A204.1 (cell line): Measurements from ENCODE around the gene TAS1R2.
"Not testable (repeated sequence)": the region's sequence is repeated elsewhere in the genome, so short reads cannot be mapped to it uniquely, and the experiment has no call there.

Source experiments
- FAIRE-seq: peaks from 2 replicates; lab custom pipeline; 2012; peaks lifted over from hg19 to GRCh38; lab: Jason Lieb, UNC

Gene TAS1R2

DNA sequence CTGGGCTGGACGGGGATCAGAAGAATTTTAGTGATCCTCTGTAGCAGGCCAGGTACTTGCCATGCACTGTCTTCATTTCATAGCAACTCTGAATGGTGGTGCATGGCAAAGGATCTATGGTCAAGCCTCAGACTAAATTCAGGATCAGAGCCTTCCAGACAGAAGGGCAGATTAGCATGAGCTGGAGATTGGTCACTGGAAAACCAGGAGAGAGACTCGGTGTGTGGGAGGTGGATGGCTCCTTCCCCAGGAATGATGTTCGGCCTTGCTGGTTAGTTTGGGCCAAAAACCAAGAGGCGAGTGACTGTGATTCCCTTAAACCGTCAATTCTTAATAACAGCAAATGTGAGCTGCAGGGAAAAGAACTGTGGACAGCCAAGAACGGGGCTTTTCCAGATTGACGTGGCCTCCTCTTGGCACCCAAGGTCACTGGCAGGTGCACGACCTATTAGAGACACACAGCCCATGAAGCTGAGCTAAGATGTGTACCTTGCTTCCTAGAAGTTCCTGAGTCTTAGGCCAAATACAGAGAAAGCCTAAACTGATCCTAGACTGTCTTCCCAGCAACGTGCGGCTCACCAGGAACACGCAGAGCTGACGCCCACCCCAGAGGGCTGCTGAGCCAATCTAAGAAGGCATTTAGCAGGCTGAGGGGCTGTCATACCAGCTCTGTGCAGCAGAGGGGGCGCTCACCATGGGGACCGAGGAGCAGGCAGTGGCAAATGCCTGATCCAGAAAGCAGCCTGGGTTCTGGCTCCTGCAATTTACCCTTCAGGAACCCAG lies 24.4 kb upstream of the TAS1R2 start:
- no peak for FAIRE-seq

DNA sequence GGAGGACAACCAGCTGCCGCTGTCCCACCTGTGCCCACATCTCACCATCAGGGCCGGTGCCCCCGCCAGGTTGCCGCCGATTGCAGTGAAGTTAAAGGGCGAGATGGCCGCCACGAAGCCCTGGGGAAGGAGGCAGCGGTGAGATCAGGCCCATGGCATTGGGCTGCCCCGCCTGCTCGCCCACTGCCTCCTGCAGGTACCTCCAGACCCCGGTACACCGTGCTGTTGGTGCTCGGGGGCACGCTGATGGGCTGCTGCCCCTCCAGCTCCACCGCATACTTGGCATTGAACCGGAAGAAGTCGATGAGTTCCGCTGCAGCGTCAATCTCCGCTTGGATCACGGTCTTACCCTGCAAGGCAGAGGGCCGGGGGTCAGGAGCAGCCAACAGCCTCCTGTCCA lies 23.6 kb upstream of the TAS1R2 start:
- FAIRE-seq = no peak

- FAIRE-seq = no peak
These were observed 23.0 kb upstream of the TAS1R2 start for GRCh38 chr1:18882486-18882885.

GRCh38 chr1:18881642-18882431 lies 22.4 kb upstream of the TAS1R2 start:
- no peak for FAIRE-seq

- no peak for FAIRE-seq
These were observed 21.7 kb upstream of the TAS1R2 start for GRCh38 chr1:18881164-18881563.

DNA sequence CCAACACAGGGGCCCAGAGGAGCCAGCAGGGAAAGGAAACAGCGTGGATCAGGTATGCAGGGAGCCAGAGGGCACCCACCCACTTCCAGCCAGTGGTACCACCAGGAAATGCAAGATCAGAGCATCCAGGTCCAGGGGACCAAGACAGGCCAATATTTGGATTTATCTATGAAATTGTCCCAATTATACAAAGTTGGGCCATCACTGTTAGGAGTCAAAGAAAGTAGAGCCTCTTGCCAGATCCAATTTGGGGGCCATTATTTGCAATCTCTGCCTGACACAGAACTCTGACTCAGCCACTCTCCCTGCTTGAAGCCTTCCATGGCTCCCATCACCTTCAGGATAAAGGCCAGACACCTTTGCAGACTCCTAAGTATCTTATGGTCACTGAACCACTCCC lies 21.1 kb upstream of the TAS1R2 start:
- FAIRE-seq = no peak

DNA sequence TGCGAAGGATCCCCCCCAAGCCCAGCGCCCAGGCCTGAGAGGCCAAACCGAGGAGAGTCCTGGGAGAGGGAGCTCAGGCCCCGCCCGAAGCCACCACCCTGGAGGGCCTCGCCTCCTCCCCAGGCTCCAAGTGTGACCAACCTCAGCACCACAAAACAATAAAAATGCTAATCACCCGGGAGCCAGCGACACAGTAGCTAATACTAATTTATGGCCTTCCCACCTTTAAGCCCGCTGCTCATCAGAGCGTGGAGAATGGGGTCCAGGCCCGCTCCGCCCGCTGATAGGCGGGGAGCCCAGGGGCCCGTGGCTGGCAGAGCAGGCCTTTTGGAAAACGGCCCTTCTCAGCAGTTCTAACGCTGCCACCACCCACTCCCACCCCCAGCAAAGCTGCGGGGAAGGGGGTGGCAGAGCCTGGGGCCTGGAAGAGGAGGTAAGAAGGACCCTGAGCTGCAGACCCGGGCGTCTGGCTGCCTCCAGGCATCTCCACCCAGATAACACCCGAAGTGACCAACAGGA lies 20.4 kb upstream of the TAS1R2 start:
- no peak for FAIRE-seq

DNA sequence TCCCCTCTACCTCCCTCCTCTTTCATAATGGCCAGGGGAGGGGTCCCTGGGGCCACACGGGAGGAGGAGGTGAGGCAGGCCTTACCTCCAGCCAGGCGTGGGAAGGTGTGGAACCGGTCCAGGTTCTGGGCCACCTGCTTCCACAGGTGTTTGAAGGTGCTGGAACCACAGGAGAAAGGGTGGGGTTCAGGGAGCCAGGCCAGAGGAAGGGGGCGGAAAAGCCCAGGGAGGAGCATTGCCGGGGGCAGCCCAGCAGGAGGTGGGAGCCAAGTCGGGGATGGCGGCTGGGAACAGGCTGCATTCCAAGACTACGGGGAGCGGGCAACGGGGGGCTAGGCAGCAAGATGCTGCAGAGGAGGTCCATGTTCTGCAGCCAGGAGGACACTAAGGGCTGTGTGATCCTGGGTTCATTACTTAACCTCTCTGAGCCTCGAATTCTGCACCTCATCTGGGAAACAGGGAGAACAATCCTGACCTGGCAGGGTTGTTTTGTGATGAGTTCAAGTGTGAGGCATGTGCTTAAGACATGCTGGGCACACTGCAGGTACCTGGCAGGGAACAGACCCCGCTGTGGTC lies 19.8 kb upstream of the TAS1R2 start:
- FAIRE-seq = no peak

DNA sequence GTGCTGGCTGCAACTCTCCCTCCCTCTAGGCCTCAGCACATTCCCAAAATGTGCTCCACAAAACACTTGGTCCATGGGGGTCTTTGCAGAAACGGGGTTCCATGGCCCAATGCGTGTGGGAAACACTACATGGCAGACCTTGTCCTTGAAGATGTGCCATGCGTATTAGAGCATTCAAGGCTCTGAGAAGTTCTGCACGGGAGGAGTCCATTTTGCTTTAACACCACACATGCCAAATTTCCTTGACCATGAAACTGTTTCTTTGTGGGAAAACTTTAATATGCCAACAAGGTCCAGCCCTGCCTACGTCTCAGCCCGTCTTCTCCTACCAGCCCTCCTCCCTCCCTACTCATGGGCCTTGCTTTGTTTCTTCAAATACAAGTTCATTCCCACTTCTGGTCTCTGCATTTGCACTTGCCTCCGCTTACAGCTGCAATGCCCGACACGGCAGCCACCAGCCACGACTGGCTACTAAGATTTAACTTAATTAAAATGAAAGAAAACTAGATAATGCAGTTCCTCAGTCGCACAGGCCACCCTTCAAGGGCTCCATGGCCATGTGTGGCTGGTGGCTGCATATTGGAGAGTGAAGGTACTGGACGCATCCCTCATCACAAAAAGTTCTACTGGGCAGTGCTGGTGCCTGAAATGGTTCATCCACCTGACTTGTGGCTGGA lies 19.2 kb upstream of the TAS1R2 start:
- no peak for FAIRE-seq

DNA sequence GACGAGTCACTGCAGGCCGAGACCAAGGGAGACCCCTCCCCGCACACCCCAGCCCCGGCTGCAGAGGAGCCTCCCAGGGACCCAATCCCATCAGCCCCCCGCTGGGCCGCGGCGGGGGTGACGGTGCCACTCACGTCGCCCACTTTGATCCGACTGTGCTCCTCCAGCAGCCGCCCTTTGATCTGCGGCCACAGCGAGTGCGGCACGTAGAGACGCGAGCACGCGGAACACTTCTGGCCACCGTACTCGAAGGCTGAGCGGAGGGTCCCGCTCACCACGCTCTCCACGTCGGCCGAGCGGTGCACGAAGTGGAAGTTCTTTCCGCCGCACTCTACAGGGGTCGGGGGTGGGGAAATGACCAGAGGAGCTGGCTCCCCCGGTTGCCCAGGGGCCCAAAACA lies 17.8 kb upstream of the TAS1R2 start:
- no peak for FAIRE-seq

DNA sequence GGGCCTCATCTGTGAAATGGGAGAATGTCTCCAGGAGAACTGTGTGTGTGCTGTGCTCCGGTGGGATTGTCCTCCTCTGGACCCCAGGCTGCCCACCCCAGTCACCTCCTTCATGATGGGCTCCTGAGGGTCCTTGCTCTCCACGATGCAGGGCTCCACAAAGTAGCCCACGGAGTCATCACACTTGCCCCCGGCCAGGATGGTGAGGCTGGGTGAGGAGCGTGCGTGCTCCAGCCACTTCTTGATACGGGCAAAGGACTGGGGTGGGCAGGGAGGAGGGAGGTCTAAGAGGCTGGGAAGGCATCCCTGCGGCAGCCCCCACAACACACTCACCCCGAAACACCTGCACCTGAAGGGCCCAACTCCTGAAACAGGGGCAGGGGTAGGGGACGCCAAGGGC lies 16.8 kb upstream of the TAS1R2 start:
- FAIRE-seq = no peak

DNA sequence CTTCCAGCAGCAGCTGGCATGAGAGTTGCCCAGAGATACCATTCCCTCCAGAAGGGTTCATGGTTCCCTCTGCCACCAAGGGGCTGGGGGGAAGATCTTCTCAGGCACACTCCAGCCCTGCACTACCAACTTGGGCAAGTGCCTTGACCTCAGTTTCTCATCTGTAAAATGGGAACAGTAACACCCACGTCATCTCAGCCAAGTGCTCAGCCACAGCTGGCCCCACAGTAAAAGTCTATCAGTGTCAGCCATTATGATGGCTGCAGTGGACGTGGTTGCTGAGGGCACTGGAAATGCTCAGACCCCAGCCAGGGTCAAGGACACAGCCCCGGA lies 16.3 kb upstream of the TAS1R2 start:
- no peak for FAIRE-seq

DNA sequence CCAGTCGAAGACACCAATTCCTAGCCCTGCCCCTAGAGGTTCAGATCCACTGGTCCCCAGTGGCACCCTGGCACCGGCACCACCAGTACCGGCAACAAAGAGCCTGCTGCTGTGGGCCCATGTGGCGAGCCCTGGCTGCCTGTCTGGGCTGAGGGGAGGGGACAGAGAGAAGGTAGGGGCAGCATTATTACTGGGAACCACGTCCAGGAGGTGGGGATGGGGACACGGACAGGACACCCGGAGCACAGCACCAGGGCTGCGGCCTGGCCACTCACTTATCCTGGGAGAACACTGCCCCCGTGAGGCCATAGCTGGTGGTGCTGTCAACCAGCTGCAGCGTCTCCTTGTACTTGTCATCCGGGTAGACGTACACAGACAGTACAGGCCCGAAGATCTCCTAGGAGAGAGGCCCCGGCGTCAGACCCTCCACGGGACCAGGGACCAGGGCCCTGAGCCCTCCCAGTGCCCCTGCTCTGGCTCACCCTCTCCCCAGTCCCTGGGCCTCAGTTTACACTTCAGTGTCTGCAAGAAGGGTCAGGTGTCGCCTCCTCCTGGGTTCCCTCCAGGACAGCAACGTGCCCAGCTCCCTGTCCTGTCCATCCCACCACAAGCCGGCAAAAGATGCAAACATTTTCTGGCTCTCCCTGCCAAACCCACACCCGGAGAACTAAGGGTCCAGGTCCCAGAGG lies 15.8 kb upstream of the TAS1R2 start:
- no peak for FAIRE-seq

DNA sequence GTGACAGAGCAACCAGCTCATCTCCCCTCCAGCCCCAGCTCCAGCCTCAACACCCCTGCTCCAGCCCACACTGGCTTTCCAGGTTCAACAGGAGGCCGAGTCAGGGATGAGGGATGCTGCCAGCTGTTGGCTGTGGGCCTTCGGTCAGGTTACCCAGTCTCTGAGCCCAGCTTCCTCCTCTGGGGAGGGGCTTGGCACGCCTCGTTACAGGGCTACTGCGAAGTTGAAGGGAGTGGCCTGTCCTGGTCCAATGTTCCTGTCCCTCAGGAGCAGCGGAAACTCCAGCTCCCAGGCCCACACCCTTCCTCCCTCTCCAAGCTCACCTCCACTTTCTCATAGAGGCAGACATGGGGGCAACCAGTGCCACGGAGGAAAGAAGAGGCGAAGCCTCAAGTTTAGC lies 15.1 kb upstream of the TAS1R2 start:
- no peak for FAIRE-seq

DNA sequence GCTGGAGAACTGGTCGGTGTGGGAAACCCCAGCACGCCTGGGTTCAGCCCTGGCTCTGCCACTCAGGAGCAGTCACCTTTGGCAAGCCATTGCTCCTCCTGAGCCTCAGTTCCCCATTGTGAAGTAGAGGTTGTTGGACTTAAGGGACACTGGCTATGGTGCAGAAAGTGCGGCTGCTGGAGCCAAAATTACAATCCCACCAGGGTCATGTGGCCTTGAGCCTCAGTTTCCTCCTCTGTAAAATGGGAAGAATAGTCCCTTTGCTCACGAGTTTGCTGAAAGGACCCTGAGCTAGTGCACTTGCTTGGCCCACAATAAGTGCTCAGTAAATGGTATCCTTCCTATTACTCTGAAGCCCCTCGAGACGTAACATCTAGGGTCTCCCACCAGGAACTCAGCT lies 14.6 kb upstream of the TAS1R2 start:
- no peak for FAIRE-seq

DNA sequence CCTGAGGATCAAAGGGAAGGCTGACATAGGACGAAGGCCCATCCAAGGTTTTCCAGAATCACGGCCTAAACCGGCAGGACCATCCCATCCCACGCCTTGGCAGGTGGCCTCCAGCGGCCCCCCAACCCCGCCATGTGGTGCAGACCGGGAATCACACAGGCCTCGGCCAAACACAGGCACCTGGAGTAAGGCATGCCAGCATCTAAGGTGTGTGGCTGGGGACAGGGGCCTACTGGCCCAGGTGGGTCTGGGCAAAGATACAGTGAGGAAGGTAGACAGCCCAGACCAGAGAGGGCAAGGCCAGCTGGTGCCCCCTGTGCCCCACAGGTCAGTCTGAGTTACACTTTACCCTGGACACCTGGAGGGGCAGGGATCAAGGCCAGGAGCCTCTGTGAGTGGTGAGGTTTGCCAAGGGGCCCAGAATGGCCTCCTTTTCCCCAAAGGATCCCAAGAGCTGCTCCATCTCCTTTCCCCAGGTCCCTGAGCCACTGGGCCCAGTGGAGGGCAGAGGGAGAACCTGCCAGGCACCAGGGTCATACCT lies 12.7 kb upstream of the TAS1R2 start:
- FAIRE-seq = no peak

DNA sequence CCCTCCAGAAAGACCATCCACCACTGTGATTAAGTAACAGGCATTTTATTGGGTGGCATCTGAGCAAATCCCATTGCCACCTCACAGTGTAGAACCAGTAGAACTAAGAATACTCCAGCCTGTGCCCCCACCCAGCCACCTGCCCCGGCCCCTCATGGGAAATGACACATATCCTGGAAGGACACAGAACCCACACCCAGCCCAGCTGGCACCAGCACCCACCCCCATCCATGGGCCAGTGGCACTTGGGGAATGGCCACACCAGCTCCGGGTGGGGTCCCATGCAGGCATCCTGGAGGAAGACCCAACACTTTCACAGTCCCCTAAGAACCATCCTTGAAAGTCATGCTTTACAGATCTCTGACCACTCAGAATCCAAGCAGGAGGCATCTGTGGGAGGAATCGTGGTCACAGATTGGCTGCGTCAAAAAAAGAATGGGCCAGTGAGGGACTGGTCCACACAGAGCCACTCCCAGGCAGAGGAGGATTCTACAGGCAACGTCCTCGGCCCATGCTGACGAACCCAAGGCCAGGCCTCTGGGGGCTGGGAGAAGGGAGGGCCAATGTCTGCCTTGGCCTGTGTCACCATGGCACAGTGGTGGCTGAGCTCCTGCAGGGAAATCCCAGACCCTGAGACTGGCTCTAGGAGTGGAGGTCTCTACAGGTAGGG lies 12.1 kb upstream of the TAS1R2 start:
- FAIRE-seq = no peak

DNA sequence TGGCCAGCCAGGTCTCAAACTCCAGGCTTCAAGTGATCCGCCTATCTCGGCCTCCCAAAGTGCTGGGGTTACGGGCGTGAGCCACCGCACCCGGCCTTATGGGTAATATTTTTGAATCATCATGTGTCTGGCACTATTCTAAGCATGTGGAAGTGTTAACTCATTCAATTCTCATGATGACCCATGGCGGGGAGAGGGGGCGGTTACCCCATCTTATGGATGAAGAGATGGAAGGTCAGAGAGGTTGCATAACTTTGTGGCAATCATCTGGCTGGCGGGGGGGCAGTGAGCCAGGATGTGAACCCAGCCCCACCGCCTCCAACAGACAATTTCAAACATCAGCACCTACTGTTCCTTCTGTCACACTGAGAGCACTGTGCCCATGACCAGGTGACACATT lies 11.5 kb upstream of the TAS1R2 start:
- no peak for FAIRE-seq

DNA sequence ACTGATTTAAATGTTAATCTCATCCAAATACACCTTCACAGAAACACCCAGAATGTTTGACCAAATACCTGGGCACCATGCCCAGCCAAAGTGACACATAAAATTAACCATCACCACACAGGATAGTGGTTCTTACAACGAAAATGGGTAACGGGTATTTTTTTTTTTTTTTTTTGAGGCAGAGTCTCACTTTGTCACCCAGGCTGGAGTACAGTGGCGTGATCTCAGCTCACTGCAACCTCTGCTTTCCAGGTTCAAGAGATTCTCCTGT lies 11.1 kb upstream of the TAS1R2 start:
- FAIRE-seq = not testable (repeated sequence)

DNA sequence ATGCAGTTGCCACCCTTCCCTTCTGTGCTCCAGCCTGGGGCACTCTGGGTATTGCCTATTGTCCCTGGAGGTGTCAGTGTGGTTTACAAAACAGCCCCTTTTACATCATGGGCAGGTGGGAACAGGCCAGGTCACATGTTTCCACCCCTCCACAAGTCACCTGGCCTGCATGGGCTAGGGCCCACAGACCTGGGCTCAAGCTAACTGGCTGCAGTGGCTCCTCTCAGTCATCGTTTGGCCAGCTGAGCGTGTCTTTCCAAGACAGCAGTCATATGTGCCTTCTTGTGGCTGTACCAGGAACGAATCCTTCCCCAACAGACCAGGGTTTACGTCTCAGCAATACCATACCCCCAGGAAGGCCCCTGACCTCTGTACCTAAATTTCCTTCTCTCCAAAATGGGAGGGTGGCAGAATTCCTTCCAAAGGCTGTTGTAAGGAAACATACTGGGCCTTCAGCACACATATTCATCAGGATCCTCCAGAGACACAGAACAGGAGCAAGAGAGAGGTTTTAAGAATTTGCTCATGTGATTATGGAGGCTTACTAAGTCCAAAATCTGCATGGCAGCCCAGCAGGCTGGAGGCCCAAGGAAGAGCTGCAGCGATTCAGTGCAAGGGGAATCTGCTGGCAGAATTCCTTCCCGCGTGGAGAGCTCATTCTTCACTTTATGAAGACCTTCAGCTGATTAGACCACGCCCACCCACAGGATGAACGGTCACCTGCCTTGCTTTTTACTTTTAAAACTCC lies 10.6 kb upstream of the TAS1R2 start:
- no peak for FAIRE-seq
